Stimulated activated CD4-positive, alpha-beta T cell treated with anti-CD3 and anti-CD28 coated beads, Interleukin-1b, Interleukin-23, amount 100 ng/mL, for 4 hours (primary cell): Measurements from ENCODE around the gene RINL.

Source experiments
- DNase-seq, 2 donors: peaks; one replicate each; pipeline ENCODE4 v3.0.0-alpha.2; 2020; ENCODE audit warnings: low read depth in 2 of 2

The RINL gene

GRCh38 chr19:38849860-38850435 is 28.1 kb downstream of the RINL start, which contains the start of gene HNRNPL:
TSS of gene HNRNPL (minus strand) at chr19:38849986. CDS start at chr19:38849966, 20 bp downstream.
- DNase-seq, result peak; percentile 99

- DNase-seq, result peak; percentile 99
These were observed 28.8 kb downstream of the RINL start for GRCh38 chr19:38849147-38849859.

GRCh38 chr19:38848299-38849146 is 29.6 kb downstream of the RINL start:
- no peak for DNase-seq

- no peak for DNase-seq
These were observed 32.0 kb downstream of the RINL start for GRCh38 chr19:38846097-38846496.

- DNase-seq, result no peak
These were observed 32.6 kb downstream of the RINL start for GRCh38 chr19:38845374-38846024.

- no peak for DNase-seq
These were observed 33.9 kb downstream of the RINL start for GRCh38 chr19:38844093-38844686.

GRCh38 chr19:38843175-38843758 is 34.8 kb downstream of the RINL start:
- no peak for DNase-seq

- DNase-seq, result peak in 1 of 2 donors; percentile 41
These were observed 35.5 kb downstream of the RINL start for GRCh38 chr19:38842439-38843174.

- no peak for DNase-seq
These were observed 36.2 kb downstream of the RINL start for GRCh38 chr19:38841787-38842438.

- DNase-seq, result no peak
These were observed 36.8 kb downstream of the RINL start for GRCh38 chr19:38841180-38841766.

GRCh38 chr19:38840583-38840968 is 37.5 kb downstream of the RINL start:
- DNase-seq, result no peak

- DNase-seq, result no peak
These were observed 38.1 kb downstream of the RINL start for GRCh38 chr19:38839816-38840582.

GRCh38 chr19:38838986-38839761 is 38.9 kb downstream of the RINL start:
- no peak for DNase-seq

- peak; percentile 39 to 51 for DNase-seq
These were observed 39.7 kb downstream of the RINL start for GRCh38 chr19:38838208-38838985.

- no peak for DNase-seq
These were observed 40.4 kb downstream of the RINL start for GRCh38 chr19:38837656-38838121.

GRCh38 chr19:38836983-38837626 is 41.0 kb downstream of the RINL start:
- no peak for DNase-seq
